A549 treated with Mapracorat at 1 μM for 4 hours (cell line): Measurements from ENCODE around the gene RARRES1. TPM values are rescaled to one million over a fixed set of nuclear protein-coding genes. Genes with fewer than 3 reads are reported as not detected.

Experiments
- total RNA-seq: library from RNA; stranded (reverse); fragments of 200-300 nt; extraction: Qiagen RNA extraction; gene quantifications from 5 replicates; pipeline ENCODE4 v1.2.3, GENCODE V29; 2022

Gene RARRES1
- 7.7 to 11.7 TPM (median 11.2 TPM) in 5 replicates for total RNA-seq

GRCh38 chr3:158731938-158732855, at the start of gene RARRES1:
RARRES1 (minus strand) TSS chr3:158732457; CDS start chr3:158732415, 42 bp downstream.

GRCh38 chr3:158672215-158673176, 59.8 kb downstream of the RARRES1 start, which contains the start of gene LXN:
LXN (minus strand) TSS chr3:158672648; CDS start chr3:158672478, 170 bp downstream.

Other genes with a start within 250 kb of the RARRES1 start
- 21.4 to 27.3 TPM (median 25.5 TPM) in 5 replicates for gene MLF1, start 161.3 kb downstream of the RARRES1 start, total RNA-seq
- gene GFM1, start 87.9 kb downstream of the RARRES1 start, total RNA-seq, result 35.5 to 55.0 TPM (median 46.2 TPM) in 5 replicates
- gene LXN, start 59.8 kb downstream of the RARRES1 start, total RNA-seq, result 52.7 to 66.9 TPM (median 53.5 TPM) in 5 replicates
- 39.4 to 47.9 TPM (median 46.3 TPM) in 5 replicates for gene MFSD1, start 69.6 kb upstream of the RARRES1 start, total RNA-seq